EH (cell line): ENCODE measurements around the gene AMOTL2.

Experiments
- DNase-seq: peaks from one replicate; pipeline ENCODE4 v3.0.0-alpha.2; 2015; ENCODE audit warnings: low read depth

Gene AMOTL2

GRCh38 chr3:134334231-134334900 lies 39.9 kb downstream of the AMOTL2 start:
- DNase-seq, result peak; percentile 92

GRCh38 chr3:134333522-134334181 lies 40.6 kb downstream of the AMOTL2 start:
- peak; percentile 100 for DNase-seq

- DNase-seq, result peak; percentile 36
Measured at GRCh38 chr3:134332344-134332743, 41.9 kb downstream of the AMOTL2 start.

- peak; percentile 86 for DNase-seq
Measured at GRCh38 chr3:134331811-134332199, 42.4 kb downstream of the AMOTL2 start.

GRCh38 chr3:134330883-134331810 lies 43.1 kb downstream of the AMOTL2 start:
- DNase-seq, result peak; percentile 97

GRCh38 chr3:134328846-134329245 lies 45.4 kb downstream of the AMOTL2 start:
- DNase-seq, result peak; percentile 55

GRCh38 chr3:134328147-134328591 lies 46.1 kb downstream of the AMOTL2 start:
- peak; percentile 98 for DNase-seq

GRCh38 chr3:134327594-134327975 lies 46.7 kb downstream of the AMOTL2 start:
- peak; percentile 93 for DNase-seq

GRCh38 chr3:134326760-134327593 lies 47.3 kb downstream of the AMOTL2 start:
- peak; percentile 100 for DNase-seq

- DNase-seq, result no peak
Measured at GRCh38 chr3:134326126-134326525, 48.1 kb downstream of the AMOTL2 start.

- no peak for DNase-seq
Measured at GRCh38 chr3:134325706-134326105, 48.5 kb downstream of the AMOTL2 start.

GRCh38 chr3:134325061-134325705 lies 49.1 kb downstream of the AMOTL2 start:
- DNase-seq, result peak; percentile 74

GRCh38 chr3:134323966-134324962 lies 50.0 kb downstream of the AMOTL2 start:
- DNase-seq, result peak; percentile 47

- no peak for DNase-seq
Measured at GRCh38 chr3:134322286-134322685, 52.0 kb downstream of the AMOTL2 start.

- peak; percentile 51 for DNase-seq
Measured at GRCh38 chr3:134320749-134321148, 53.5 kb downstream of the AMOTL2 start.

GRCh38 chr3:134319931-134320330 lies 54.3 kb downstream of the AMOTL2 start:
- no peak for DNase-seq

GRCh38 chr3:134318166-134318565 lies 56.1 kb downstream of the AMOTL2 start:
- DNase-seq, result peak; percentile 56

- peak; percentile 85 for DNase-seq
Measured at GRCh38 chr3:134317106-134317947, 56.9 kb downstream of the AMOTL2 start.
